Cerebellar cortex (tissue), 1 donor: ENCODE measurements around the gene C16orf89.

ENCODE experiments used
- DNase-seq: peaks from one replicate; pipeline ENCODE4 v3.0.0-alpha.2; 2015; ENCODE audit warnings: low spot score

C16orf89 gene

DNA sequence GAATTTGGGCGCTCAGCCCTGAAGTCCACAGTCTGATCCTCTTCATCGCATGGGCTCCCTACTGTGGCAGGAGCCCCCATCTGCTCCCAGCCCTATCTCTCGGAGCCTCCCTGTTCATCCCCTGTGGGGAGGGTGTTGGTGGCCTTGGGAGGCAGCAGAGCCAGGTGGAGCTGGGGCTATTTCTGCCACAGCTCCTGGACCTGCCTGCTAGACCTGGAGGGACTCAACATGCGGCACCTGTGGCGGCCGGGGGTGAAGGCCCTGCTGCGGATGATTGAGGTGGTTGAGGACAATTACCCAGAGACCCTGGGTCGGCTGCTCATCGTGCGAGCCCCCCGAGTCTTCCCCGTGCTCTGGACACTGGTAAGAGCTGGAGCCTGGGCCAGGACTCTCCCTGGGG, 62.5 kb downstream of the C16orf89 start:
- DNase-seq = no peak

DNA sequence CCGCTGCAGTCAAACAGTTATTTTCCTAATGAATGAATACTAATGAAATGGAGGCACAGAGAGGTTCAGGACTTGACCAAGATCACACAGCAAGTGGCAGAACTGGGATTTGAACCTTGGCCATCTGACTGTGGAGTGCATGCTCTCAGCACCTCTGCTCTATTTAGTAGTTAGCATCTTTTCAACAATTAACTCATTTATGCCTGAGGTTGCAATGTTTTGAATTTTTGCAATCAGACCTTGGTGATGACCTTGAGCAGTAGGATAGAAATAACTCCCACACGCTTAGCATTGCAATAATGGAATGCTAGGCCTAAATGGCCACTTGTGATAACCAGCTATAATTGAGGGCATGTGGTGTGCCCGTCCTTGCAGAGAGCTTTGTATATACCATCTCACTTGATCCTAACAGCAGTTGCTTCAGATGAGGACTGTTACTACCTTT, 63.0 kb downstream of the C16orf89 start:
- DNase-seq = no peak

- DNase-seq = no peak
These were observed 63.8 kb downstream of the C16orf89 start for GRCh38 chr16:5001986-5002385.

- DNase-seq = no peak
These were observed 64.2 kb downstream of the C16orf89 start for GRCh38 chr16:5001571-5001970.

- DNase-seq = no peak
These were observed 65.2 kb downstream of the C16orf89 start for GRCh38 chr16:5000573-5001001.

DNA sequence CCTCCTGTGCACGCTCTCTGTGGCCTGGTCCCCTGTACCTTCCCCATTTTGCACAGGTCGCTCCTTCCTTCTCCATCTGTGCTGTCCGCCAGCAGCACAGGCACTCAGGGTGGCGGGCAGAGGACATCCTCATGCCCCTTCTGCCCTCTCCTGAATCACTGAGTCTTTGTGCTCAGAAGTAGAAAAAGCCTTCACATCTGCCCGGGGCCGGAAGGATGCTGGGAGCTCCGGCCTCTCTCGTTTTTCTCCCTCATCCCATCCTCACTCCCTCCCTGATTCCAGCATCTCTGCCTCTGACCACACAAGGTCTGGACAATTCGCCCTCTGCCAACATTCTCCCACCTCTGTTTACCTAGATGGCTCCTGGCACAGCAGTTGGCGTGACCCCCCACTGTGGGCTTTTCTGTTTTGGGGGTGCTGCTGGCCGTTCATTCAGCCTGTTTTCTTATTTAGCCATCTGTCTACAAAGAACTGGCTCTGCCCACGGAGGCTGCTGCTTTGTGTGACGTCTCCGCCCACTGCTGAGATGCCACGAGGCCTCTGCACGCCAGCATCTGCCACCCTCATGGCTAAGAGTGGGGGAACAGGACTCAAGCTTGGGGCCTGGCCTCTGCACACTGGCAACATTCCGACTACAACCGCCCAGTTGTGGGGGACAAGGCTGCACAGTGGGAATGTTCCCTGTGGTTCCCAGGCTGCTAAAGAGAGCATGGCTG, 70.9 kb downstream of the C16orf89 start:
- peak; percentile 36 for DNase-seq
